T47D (cell line): ENCODE measurements around the gene ARIH2.
A peak's percentile ranks its signal among the peaks of the same experiment; 100 is the strongest.

Source experiments
- DNase-seq, 2 experiments: peaks; one replicate each; pipeline versions ENCODE4 v3.0.0 to v3.0.0-alpha.2; 2011 to 2012; ENCODE audit warnings: low read depth in 1 of 2, low spot score in 1 of 2
- JUND ChIP-seq: IDR thresholded peaks from 2 replicates; pipeline ENCODE4 v1.6.1; 2012; ENCODE audit warnings: low read depth
- in situ Hi-C: cut with HindIII; loops from 2 replicates; pipeline ENCODE4 v1.10.0; 2016; ENCODE audit warnings: low sequenced_read_pairs, low pct_unique_long_range_greater_than_20kb

Gene ARIH2

DNA sequence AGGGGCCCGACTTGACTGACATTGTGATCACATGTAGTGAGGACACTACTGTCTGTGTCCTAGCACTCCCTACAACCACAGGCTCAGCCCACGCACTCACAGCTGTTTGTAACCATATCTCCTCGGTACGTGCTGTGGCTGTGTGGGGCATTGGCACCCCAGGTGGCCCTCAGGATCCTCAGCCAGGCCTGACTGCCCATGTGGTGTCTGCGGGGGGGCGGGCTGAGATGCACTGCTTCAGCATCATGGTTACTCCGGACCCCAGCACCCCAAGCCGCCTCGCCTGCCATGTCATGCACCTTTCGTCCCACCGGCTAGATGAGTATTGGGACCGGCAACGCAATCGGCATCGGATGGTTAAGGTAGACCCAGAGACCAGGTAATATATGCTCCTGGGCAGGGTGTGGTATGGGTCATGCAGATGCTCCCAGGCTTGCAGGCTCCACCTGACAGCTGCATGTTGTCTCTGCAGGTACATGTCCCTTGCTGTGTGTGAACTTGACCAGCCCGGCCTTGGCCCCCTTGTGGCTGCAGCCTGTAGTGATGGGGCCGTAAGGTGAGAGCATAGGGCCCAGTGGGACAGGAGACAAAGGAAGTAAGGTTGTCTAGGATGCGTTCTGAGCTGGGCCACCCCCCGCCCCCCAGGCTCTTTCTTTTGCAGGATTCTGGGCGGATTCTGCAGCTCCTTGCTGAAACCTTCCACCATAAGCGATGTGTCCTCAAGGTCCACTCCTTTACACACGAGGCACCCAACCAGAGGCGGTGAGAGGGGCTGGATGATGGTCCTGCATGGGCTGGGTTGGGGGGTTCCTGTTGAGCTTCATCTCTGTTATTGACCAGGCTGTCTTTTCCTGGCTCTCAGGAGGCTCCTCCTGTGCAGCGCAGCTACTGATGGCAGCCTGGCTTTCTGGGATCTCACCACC, 95.4 kb downstream of the ARIH2 start:
- TF ChIP-seq JUND, result no peak
- in situ Hi-C loops, result no loop called here
- DNase-seq, result peak in 1 of 2 experiments; percentile 79

DNA sequence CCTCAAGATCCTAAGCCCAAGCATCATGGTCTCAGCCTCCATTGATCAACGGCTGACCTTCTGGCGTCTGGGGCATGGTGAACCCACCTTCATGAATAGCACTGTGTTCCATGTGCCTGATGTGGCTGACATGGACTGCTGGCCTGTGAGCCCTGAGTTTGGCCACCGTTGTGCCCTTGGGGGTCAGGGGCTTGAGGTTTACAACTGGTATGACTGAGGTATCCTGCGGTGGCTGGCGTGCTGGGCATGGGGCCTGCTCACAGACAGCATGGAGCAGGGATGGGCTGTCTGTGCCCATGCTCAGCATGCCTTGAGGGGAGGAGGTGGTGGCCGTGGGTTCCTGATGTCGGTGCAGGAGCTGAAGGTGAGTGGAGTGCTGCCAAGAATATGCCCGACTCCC, 96.4 kb downstream of the ARIH2 start:
- in situ Hi-C loops, result no loop called here
- TF ChIP-seq JUND, result no peak
- no peak for DNase-seq

GRCh38 chr3:49015765-49016164, 97.1 kb downstream of the ARIH2 start:
- peak in 1 of 2 experiments; percentile 35 for DNase-seq
- in situ Hi-C loops, result no loop called here
- TF ChIP-seq JUND, result no peak

DNA sequence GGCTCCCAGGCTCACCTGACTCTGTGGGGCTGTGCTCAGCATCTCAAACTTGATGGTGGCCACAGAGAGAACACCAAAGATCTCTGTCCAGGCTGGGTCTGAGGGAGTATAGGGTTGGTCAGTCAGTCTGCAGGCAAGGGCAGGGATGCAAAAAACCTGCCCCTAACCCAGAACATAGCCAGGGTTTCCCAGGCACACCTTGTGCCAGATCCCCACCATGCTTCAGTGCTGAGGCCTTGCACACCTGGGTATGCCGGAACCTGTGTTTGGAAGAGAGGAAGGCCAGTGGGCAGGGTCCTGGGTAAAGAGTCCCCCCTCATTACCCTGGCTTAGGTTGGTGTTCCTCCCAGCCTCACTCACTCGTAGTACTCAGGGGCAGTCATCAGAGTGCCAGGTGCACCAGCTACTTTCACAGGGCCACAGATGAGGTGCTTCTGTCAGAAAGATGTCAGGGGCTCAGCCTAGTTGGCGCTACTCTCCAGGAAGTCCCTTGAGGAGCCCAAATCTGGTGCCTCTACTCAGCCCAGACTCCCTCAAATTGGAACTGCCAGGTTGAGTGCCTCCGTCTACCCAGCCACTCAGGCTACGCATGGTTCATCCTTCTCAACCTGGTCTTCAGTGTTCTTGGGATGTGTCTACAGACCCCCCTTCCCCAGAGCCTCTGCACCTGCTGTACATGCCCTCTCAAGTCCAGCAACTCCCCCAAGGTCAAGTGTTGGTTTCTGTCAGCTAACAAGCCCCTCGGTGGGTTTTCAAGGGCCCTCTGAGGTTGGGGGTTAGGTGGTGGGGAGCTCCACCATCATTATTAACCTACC, 98.0 kb downstream of the ARIH2 start:
- TF ChIP-seq JUND, result no peak
- in situ Hi-C loops, result no loop called here
- DNase-seq, result no peak

DNA sequence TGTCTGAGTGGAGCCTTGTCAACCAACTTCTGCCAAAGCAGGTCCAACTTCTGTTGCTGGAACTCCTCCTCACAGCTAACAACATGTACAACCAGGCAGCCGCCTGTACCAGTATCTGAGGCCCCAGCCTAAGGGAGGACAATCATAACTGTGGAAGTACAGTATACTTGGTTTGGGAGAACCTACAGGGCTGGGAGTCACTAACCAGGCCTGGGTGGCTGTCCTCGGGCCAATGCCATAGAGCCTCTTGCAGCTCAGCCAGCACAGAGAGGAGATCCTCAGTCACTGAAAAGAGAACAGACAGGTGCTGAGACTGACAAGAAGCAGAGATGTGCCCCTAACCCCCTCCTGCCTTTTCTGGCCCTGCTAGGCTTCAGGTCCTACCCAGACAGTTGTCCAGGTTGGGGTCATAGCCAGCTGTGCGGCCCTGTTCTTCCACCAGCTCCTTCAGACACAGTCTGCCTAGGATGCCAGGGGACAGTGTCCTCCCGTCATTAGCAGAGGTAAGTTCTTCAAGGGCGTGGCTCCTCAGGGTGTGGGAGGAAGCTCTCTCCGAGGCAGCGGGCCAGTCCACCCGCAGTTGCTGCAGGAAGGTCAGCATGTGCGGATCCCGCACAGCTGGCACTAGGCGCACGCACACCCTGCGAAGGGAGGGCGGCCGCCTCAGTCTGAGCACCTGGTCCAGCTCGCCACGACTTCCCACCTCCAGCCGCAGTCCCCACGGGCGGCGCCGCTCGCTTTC, 98.8 kb downstream of the ARIH2 start:
- DNase-seq, result peak in 1 of 2 experiments; percentile 61
- no peak for TF ChIP-seq JUND
- in situ Hi-C loops, result no loop called here

GRCh38 chr3:49017971-49018706, 99.5 kb downstream of the ARIH2 start, which contains the start of gene DALRD3:
DALRD3 (minus strand) TSS chr3:49018580; CDS start chr3:49018564, 16 bp downstream.
- peak; percentile 14 for TF ChIP-seq JUND
- in situ Hi-C loops, result no loop called here
- DNase-seq, result peak; percentile 48 to 89

- in situ Hi-C loops, result no loop called here
- DNase-seq, result no peak
- 0 out of 2 replicates have a peak, but pooled peaks have one; percentile 5 for TF ChIP-seq JUND
Observed at GRCh38 chr3:49018707-49019006, 100.0 kb downstream of the ARIH2 start.

GRCh38 chr3:49019941-49020329, 101.3 kb downstream of the ARIH2 start:
- in situ Hi-C loops, result no loop called here
- peak in 1 of 2 experiments; percentile 24 for DNase-seq
- no peak for TF ChIP-seq JUND

DNA sequence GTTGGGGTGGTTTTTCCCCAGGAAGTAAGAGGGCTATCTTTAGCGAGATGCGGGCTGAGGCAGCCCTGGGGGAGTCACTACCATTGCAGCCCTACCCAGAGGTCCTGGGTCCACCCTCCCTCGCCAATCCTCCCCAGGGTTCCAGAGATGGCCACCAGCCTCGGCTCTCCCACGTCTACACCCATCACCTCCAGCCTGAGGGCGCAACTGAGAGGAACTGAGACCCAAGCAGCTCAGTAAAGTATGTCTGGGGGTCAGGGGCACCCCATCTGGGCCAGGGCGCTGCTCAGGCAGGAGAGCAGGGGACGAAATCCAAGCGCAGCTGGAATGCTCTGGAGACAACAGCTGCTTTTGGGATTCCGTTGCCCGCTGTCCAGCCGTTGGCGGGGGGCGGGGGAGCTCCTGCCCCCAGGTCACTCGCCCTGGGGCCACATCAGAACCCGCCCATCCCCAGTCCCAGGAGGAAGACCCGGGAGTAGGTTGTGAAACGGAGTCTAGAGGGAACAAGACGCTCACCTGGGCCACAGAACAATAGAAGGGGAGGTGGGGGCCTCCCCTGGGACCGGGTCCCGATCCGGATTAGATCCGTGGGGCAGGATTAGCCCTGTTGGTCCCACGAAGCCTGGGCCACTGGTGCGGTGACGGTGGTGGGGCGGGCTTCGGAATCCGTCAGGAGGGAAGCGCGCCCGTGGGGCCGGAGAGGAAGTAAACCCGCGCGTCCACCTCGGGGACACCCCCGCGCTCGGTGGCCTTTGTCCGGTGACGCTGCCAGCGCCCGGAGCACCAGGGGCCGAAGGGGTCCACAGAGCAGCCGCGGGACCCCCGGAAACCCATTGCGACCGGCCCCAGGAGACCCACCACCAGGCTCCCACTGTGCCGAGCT, 101.9 kb downstream of the ARIH2 start:
- peak in 1 of 2 experiments; percentile 39 for DNase-seq
- no peak for TF ChIP-seq JUND
- in situ Hi-C loops, result no loop called here

GRCh38 chr3:49021213-49021812, 102.7 kb downstream of the ARIH2 start:
- no peak for TF ChIP-seq JUND
- DNase-seq, result peak; percentile 58 to 98
- in situ Hi-C loops, result no loop called here
